ENCODE measurements around the gene PRKG1. TPM values are rescaled to one million over a fixed set of nuclear protein-coding genes. Genes with fewer than 3 reads are reported as not detected.
"Not testable (repeated sequence)": the region's sequence is repeated elsewhere in the genome, so short reads cannot be mapped to it uniquely, and the experiment has no call there.

Gene PRKG1
- total and polyA plus RNA-seq, 2 of the 8 experiments (the other 6 are each of a cell fraction or from before 2014, with no cell fraction given), result 4.2 to 15.2 TPM

DNA sequence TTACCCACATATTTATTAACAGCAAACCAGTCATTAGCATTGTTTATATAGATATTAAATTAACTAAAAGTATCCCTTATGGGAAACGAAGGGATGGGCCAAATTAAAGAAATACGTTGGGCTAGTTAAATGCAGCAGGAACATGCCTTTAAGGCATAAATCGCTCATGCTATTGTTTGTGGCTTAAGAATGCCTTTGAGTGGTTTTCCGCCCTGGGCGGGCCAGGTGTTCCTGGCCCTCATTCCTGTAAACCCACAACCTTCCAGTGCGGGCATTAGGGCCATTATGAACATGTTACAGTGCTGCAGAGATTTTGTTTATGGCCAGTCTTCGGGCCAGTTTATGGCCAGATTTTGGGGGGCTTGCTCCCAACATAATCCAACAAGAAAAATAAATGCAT lies 1173.6 kb downstream of the PRKG1 start:
- H3K14ac ChIP-seq (ENCODE audit: insufficient read length); DNase-seq (ENCODE audit: low read depth in 1 of 2, low spot score in 2 of 2); H3K79me2 ChIP-seq (ENCODE audit: control insufficient read depth in 1 of 2, insufficient read depth in 2 of 2, low read length in 2 of 2); H2BK5ac ChIP-seq (ENCODE audit: low read depth, low read length); H2BK12ac ChIP-seq (ENCODE audit: low read depth, low read length); H3K23me2 ChIP-seq (ENCODE audit: low read depth, low read length); H3K18ac ChIP-seq (ENCODE audit: extremely low read depth, low read length); H2AFZ ChIP-seq (ENCODE audit: low read length); H3K9ac ChIP-seq (replicated peaks in 1 of 4; ENCODE audit: extremely low read depth in 1 of 4, low read depth in 3 of 4, low read length in 3 of 4); POLR2A ChIA-PET (ENCODE audit: partially characterized antibody); H3K79me1 ChIP-seq (ENCODE audit: low read depth, low read length); H3K4me3 ChIP-seq (ENCODE audit: extremely low read depth in 1 of 4, insufficient read depth in 2 of 4, low read depth in 3 of 4, low read length in 4 of 4); H3K4me1 ChIP-seq (replicated peaks in 1 of 4; ENCODE audit: control insufficient read depth in 3 of 4, insufficient read depth in 4 of 4, low read length in 3 of 4); H3K4me2 ChIP-seq (ENCODE audit: insufficient read depth in 1 of 2, low read depth in 2 of 2, low read length in 2 of 2); CTCF ChIA-PET (ENCODE audit: partially characterized antibody); H3K9me3 ChIP-seq (ENCODE audit: insufficient read depth in 2 of 2, low read depth in 1 of 2, low read length in 1 of 2); H3K56ac ChIP-seq (replicated peaks; ENCODE audit: insufficient read length, low read depth, low read length); H3K27me3 ChIP-seq (replicated peaks in 1 of 4; ENCODE audit: control insufficient read depth in 3 of 4, extremely low read depth in 1 of 4, insufficient read depth in 3 of 4, low read length in 3 of 4); H3K27ac ChIP-seq (ENCODE audit: low read depth, low read length); FAIRE-seq; H2BK15ac ChIP-seq (ENCODE audit: low read length); H2BK120ac ChIP-seq (replicated peaks; ENCODE audit: low read depth, low read length); H3K4ac ChIP-seq (replicated peaks; ENCODE audit: insufficient read length, low read depth, low read length); H2AK5ac ChIP-seq (ENCODE audit: low read depth, low read length); H4K20me1 ChIP-seq (replicated peaks in 1 of 2; ENCODE audit: control insufficient read depth in 1 of 2, insufficient read depth in 2 of 2, low read length in 2 of 2); H4K8ac ChIP-seq (ENCODE audit: extremely low read depth, insufficient read depth, low read length); H2BK20ac ChIP-seq (ENCODE audit: low read length); H4K91ac ChIP-seq (replicated peaks; ENCODE audit: insufficient read length, low read length); H3K23ac ChIP-seq (ENCODE audit: insufficient read length); H4K5ac ChIP-seq (ENCODE audit: insufficient read length, low read depth, low read length); H3K36me3 ChIP-seq (ENCODE audit: control insufficient read depth in 2 of 4, insufficient read depth in 4 of 4, low read length in 3 of 4): not testable (repeated sequence)
- WGBS, 2 experiments (ENCODE audit: extremely low coverage in 1 of 2, insufficient coverage in 1 of 2, insufficient read length in 1 of 2, insufficient replicate concordance in 2 of 2, low coverage in 1 of 2, low lambda C conversion rate in 2 of 2, missing lambda C conversion rate in 1 of 2), result 84% methylated on average over 7 of the region's 7 CpGs; no CpG with 5 or more reads in 1 of the 2 experiments

Data from H1 (cell line).